T-helper 1 cell (primary cell): Measurements from ENCODE around the gene TAS2R10.
"Not testable (repeated sequence)": the region's sequence is repeated elsewhere in the genome, so short reads cannot be mapped to it uniquely, and the experiment has no call there.

Experiments
- DNase-seq, 5 donors: peaks; one replicate each; pipeline ENCODE4 v3.0.0-alpha.2; 2012 to 2020
- total RNA-seq, 4 donors: gene quantifications; one replicate each; lab custom pipeline; 2026; lab: John Stamatoyannopoulos, UW

TAS2R10 gene
- 0 to 0.39 (median 0.12) reads per million in 4 donors for total RNA-seq

GRCh38 chr12:10826258-10826657 is at the start of gene TAS2R10:
TSS of gene TAS2R10 (minus strand) at chr12:10826358. CDS start at chr12:10826269, 89 bp downstream.
- no peak for DNase-seq

GRCh38 chr12:10873378-10873777 is 47.2 kb upstream of the TAS2R10 start:
- DNase-seq, result no peak

- DNase-seq, result no peak
These were observed 41.2 kb upstream of the TAS2R10 start for GRCh38 chr12:10867381-10867780.

- no peak for DNase-seq
These were observed 37.5 kb upstream of the TAS2R10 start for GRCh38 chr12:10863512-10864218.

- no peak for DNase-seq
These were observed 35.2 kb upstream of the TAS2R10 start for GRCh38 chr12:10861366-10861765.

GRCh38 chr12:10855807-10856206 is 29.6 kb upstream of the TAS2R10 start:
- DNase-seq, result no peak

GRCh38 chr12:10853776-10854175 is 27.6 kb upstream of the TAS2R10 start:
- DNase-seq, result no peak

- DNase-seq, result no peak
These were observed 25.2 kb upstream of the TAS2R10 start for GRCh38 chr12:10851243-10851858.

GRCh38 chr12:10849425-10849878 is 23.3 kb upstream of the TAS2R10 start, which contains the start of gene PRR4:
TSS of gene PRR4 (minus strand) at chr12:10849475. CDS start at chr12:10849437, 38 bp downstream.
- DNase-seq, result peak in 1 of 5 donors; percentile 73

GRCh38 chr12:10847744-10848143 is 21.6 kb upstream of the TAS2R10 start:
- no peak for DNase-seq

GRCh38 chr12:10842862-10843261 is 16.7 kb upstream of the TAS2R10 start:
- DNase-seq, result no peak

GRCh38 chr12:10838461-10838860 is 12.3 kb upstream of the TAS2R10 start:
- no peak for DNase-seq

- DNase-seq, result no peak
These were observed 3.8 kb upstream of the TAS2R10 start for GRCh38 chr12:10829994-10830393.

- no peak for DNase-seq
These were observed 1.2 kb downstream of the TAS2R10 start for GRCh38 chr12:10824957-10825356.

GRCh38 chr12:10811883-10812536 is 14.1 kb downstream of the TAS2R10 start:
- no peak for DNase-seq

GRCh38 chr12:10810068-10810467 is 16.1 kb downstream of the TAS2R10 start, which contains the start of gene TAS2R9:
TSS of gene TAS2R9 (minus strand) at chr12:10810168. CDS start at chr12:10810075, 93 bp downstream.
- no peak for DNase-seq

GRCh38 chr12:10807186-10807585 is 19.0 kb downstream of the TAS2R10 start, which contains the start of gene TAS2R8:
TSS of gene TAS2R8 (minus strand) at chr12:10807286. CDS start at chr12:10806980, 306 bp downstream.
- DNase-seq, result no peak

- no peak for DNase-seq
These were observed 23.6 kb downstream of the TAS2R10 start, which contains the start of gene TAS2R7 for GRCh38 chr12:10802587-10802986. TSS of gene TAS2R7 (minus strand) at chr12:10802627. CDS start at chr12:10802570, 57 bp downstream.

GRCh38 chr12:10801741-10802140 is 24.4 kb downstream of the TAS2R10 start:
- no peak for DNase-seq

GRCh38 chr12:10794222-10794621 is 31.9 kb downstream of the TAS2R10 start:
- no peak for DNase-seq

GRCh38 chr12:10791769-10792168 is 34.4 kb downstream of the TAS2R10 start:
- DNase-seq, result not testable (repeated sequence)

- no peak for DNase-seq
These were observed 42.9 kb downstream of the TAS2R10 start for GRCh38 chr12:10783252-10783651.

GRCh38 chr12:10779103-10779502 is 47.1 kb downstream of the TAS2R10 start:
- DNase-seq, result no peak
